H1 (cell line): Measurements from ENCODE around the gene SPOPL. TPM values are rescaled to one million over a fixed set of nuclear protein-coding genes. Genes with fewer than 3 reads are reported as not detected.

Experiments used
- CREB1 ChIP-seq: IDR thresholded peaks from 2 replicates; pipeline ENCODE4 v1.6.1; 2012; ENCODE audit warnings: inconsistent platforms
- EZH2 ChIP-seq: fragments of 200-600 bp; sonication (generic); IDR thresholded peaks from 2 replicates; pipeline ENCODE4 v1.7.1; 2012; ENCODE audit warnings: low read depth, mild to moderate bottlenecking, moderate library complexity, low read length, inconsistent platforms; ENCODE audit not compliant: severe bottlenecking
- JUN ChIP-seq: IDR thresholded peaks from 2 replicates; pipeline ENCODE4 v1.6.1; 2011; ENCODE audit warnings: low read depth, mild to moderate bottlenecking, improper control_type of control experiment, low read length
- KDM1A ChIP-seq: fragments of 200-600, 300-600 bp; sonication (generic); IDR thresholded peaks from 2 replicates; pipeline ENCODE4 v1.7.1; 2016; ENCODE audit warnings: mild to moderate bottlenecking, low read length, borderline replicate concordance
- KDM5A ChIP-seq: fragments of 200-600 bp; IDR thresholded peaks from 2 replicates; pipeline ENCODE4 v1.7.1; 2012; ENCODE audit warnings: mild to moderate bottlenecking, low read length, inconsistent platforms, mixed read lengths
- MAX ChIP-seq: IDR thresholded peaks from 2 replicates; pipeline ENCODE4 v1.6.1; 2012; ENCODE audit warnings: inconsistent platforms
- SIRT6 ChIP-seq: IDR thresholded peaks from one replicate; pipeline ENCODE4 v1.7.1; 2012; ENCODE audit warnings: low read length, inconsistent platforms
- SP4 ChIP-seq: IDR thresholded peaks from 2 replicates; pipeline ENCODE4 v1.6.1; 2012; ENCODE audit warnings: low read length, inconsistent platforms
- SRF ChIP-seq: IDR thresholded peaks from 2 replicates; pipeline ENCODE4 v1.6.1; 2011; ENCODE audit warnings: mild to moderate bottlenecking, low read depth, low read length, moderate library complexity
- polyA plus RNA-seq, 7 experiments: library from polyadenylated mRNA; depleted of rRNA in 3 of 7; stranded (reverse) in 5 of 7; unstranded in 2 of 7; fragments of >200 nt in 5 of 7; fragments of 200-250 nt in 2 of 7; gene quantifications; 1 replicate in 5 of 7; 2 replicates in 1 of 7; 4 replicates in 1 of 7; pipeline versions ENCODE4 v1.2.1 to v1.2.3, GENCODE V29; 2011 to 2013; ENCODE audit warnings: missing spikeins in 2 of 7, mixed read lengths in 2 of 7
- total RNA-seq: library from RNA; stranded (reverse); fragmentation: NEBNext Ultra II Directional; extraction: Animal tissue kit (Norgen Biotek cat#: 25700); gene quantifications from 2 replicates; pipeline ENCODE4 v1.2.1, GENCODE V29; 2021

Gene SPOPL
- total and polyA plus RNA-seq, 2 of the 8 experiments (the other 6 are each of a cell fraction or from before 2014, with no cell fraction given), result 1.9 to 14.5 TPM

- TF ChIP-seq MAX, result no peak
- TF ChIP-seq CREB1, result no peak
- TF ChIP-seq SRF, result no peak
- TF ChIP-seq EZH2, result no peak
- TF ChIP-seq KDM5A, result no peak
- no peak for TF ChIP-seq KDM1A
- no peak for TF ChIP-seq SIRT6
- no peak for TF ChIP-seq SP4
- no peak for TF ChIP-seq JUN
Measured at GRCh38 chr2:138617026-138617425, 115.5 kb downstream of the SPOPL start (continued).
